HG02884 (cell line): ENCODE data around the gene PAWR.
"Not testable (repeated sequence)": the region's sequence is repeated elsewhere in the genome, so short reads cannot be mapped to it uniquely, and the experiment has no call there.

Experiments used
- ATAC-seq: cut with Tn5 transposase; IDR thresholded peaks from one replicate; pipeline ENCODE4 v1.9.1; 2021; ENCODE audit warnings: mild to moderate bottlenecking, moderate library complexity; ENCODE audit not compliant: unreplicated experiment

The PAWR gene

DNA sequence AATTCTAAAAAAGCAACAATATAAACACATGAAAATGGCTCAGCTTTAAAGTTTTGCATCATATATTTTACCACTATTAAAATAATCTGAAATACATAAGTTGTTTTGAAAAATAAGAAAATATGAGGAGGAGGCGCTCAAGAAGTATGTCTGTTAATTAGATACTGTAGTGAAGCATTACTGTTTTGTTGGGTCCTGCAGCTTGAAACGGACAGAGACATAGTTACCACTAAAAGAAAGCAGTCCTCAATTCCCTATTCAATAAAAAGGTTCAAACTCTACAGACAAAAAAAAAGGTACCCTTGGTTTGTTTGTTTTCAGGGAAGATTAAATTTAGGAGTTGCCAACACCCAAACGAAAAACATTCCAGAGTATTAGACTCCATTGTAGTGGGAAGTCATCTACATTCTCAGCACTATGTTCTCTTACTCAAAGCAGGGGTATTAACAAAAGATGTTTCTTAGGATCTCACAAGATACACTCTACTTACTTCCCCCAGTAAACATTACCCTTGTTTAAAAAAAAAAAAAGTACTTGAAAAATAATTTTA lies 3.0 kb downstream of the PAWR start:
- no peak for ATAC-seq

GRCh38 chr12:79686171-79686570 lies 4.6 kb downstream of the PAWR start:
- ATAC-seq, result no peak

DNA sequence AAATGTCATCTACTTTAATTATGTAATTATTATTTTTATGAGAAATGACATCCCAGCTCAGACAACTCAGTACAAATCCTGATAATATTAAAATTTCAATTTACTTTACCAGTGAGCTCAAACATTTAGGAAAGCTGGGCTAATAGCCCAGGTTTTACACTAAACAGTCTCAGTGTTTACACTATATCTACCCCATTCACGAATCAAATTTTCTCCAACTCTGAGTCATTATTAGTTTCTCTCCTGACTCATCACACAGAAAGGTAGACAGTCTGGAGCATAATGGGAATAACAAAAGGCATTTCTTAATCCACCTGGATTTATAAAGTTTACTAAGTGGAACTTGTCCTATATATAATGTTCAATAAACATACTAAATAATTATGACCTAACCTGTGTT lies 5.7 kb downstream of the PAWR start:
- no peak for ATAC-seq

DNA sequence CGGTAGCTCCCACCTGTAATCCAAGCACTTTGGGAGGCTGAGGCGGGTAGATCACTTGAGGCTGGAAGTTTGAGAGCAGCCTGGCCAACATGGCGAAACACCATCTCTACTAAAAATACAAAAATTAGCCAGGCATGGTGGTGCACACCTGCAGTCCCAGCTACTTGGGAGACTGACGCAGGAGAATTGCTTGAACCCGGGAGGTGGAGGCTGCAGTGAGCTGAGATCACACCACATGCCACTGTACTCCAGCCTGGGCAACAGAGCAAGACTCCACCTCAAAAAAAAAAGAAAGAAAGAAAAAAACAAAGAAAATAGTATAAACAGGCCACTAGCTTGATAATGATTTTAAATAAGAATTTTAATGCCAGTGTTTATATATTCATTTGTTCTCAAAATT lies 6.4 kb downstream of the PAWR start:
- ATAC-seq, result not testable (repeated sequence)

GRCh38 chr12:79682593-79682992 lies 8.2 kb downstream of the PAWR start:
- ATAC-seq, result no peak

DNA sequence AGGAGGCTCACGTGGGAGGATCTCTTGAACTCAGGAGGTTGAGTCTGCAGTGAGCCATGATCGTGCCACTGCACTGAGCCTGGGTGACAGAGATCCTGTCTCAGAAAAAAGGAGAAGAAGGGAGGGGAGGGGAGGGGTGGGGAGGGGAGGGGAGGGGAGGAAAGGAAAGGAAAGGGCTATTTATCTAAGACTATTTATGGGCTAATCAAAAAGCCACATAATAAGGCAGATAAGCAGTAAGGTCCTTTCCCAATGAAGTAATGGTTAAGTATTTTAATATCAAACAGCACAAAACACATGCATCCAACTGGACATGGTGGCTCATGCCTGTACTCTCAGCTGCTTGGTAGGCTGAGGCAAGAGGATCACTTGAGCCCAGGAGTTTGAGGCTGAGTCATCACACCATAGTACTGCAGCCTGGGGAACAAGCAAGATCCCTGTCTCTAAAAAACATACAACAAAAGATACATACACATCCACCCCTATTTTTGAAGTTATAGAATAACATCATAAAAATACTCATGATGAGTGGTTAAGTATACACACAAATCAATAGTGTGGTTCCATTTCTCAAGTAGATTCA lies 9.7 kb downstream of the PAWR start:
- ATAC-seq, result no peak

DNA sequence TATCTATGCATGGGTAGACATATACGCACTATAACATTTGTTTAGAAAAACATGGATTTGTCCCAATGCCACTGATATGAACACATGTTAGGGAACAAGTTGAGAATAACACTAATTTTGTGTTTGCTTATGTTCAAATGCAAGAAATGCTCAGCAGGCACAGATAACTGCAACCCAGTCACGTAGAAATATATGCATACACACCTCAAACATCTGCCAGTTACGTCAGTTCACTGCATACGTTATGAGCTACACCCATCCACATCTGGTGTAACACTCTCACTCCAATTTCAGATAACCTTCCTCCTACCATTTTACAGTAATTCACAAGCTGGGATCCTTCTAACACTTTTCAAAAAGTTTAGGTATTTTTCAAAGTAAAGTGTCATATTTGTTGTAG lies 10.7 kb downstream of the PAWR start:
- no peak for ATAC-seq

- no peak for ATAC-seq
Observed at GRCh38 chr12:79678306-79678705, 12.5 kb downstream of the PAWR start.

DNA sequence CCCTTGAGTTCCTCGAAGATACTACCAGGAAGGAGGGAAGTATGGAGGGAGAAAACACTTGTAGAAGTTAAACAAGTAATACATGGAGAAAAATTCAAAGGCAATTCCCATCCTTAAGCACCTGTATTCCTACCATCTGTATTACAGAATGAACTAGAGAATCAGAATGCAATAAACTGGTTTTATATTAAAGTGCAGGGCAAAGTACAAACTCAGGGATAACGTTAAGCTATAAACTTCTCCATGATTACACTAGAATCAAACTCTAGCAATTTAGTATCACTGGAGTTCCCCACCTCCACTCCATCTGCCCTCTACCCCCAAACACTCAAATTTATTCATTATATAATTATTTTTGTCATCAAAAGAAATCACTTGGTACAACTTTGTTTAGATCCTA lies 13.1 kb downstream of the PAWR start:
- ATAC-seq, result no peak

DNA sequence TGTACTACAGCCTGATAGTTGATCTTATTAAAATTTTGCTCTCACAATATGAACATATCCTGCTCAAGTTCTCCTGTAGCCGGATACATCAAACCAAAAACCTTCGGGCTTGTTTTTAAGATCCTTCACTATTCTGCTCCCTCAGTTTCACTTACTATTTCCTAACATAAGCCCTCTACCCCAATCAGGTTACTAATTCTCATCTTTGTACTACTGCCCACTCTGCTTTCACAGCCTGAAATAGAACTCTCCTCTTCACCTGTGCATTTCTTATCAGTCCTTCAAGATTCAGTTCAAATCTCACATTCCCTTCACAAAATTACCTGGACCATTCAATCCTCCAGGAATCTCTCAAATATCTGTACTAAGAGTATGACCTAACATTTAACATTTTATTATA lies 14.2 kb downstream of the PAWR start:
- ATAC-seq, result no peak

- no peak for ATAC-seq
Observed at GRCh38 chr12:79674629-79675028, 16.1 kb downstream of the PAWR start.

DNA sequence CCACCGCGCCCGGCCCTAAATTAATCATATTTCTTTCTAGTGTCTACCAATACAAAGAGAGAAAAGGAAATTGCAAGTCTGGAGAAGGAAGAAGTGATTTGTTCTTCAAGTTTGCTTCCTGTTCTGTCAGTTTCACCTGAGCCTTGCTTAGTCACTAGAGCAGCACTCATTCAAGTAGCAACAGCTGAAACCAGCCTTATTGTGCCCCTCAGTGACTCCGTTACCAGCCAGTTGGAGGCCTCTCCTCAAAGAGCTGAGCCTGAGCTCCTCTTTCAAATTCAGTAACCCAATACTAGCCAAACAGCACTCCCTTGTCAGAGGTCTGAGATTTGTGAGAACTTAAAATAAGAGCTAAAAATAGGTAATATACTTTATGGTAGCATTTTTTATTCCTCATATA lies 17.4 kb downstream of the PAWR start:
- no peak for ATAC-seq

GRCh38 chr12:79668113-79668512 lies 22.7 kb downstream of the PAWR start:
- ATAC-seq, result no peak

- ATAC-seq, result no peak
Observed at GRCh38 chr12:79665212-79665887, 25.4 kb downstream of the PAWR start.

DNA sequence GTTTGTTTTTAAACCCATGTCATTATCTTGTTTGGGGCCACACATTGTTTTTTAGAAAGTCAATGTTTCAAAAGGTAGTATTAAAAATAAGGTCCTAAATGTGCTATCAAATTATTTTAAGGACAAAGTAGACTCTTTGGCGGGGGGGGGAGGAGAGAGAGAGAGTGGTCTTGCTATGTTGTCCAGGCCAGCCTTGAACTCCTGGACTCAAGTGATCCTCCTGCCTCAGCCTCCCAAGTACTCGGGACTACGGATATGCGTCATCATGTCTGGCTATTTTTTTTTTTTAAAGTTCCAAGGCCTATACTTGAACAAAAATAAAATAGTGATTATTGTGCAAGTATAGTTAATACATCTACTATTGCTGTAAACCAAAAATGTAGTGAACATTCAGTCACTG lies 26.2 kb downstream of the PAWR start:
- no peak for ATAC-seq

GRCh38 chr12:79662046-79662811 lies 28.5 kb downstream of the PAWR start:
- ATAC-seq, result no peak

DNA sequence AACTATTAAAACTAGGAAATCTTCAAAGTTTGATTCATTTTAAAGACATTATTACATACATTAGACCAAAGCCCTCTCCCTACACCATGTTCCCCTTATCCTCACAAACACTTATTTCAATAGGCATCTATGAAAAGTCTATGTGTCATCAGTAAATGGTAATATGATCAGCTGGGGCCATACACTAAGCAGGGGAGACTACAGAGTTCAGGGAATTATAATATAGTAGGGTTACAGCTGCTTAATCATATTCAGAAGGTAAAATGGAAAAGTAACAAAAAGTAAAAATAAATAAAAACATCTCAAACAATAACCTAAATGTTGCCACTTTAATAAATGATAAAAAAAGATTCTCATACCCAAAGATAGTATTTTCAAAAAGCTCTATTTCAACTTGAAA lies 29.1 kb downstream of the PAWR start:
- ATAC-seq, result no peak

DNA sequence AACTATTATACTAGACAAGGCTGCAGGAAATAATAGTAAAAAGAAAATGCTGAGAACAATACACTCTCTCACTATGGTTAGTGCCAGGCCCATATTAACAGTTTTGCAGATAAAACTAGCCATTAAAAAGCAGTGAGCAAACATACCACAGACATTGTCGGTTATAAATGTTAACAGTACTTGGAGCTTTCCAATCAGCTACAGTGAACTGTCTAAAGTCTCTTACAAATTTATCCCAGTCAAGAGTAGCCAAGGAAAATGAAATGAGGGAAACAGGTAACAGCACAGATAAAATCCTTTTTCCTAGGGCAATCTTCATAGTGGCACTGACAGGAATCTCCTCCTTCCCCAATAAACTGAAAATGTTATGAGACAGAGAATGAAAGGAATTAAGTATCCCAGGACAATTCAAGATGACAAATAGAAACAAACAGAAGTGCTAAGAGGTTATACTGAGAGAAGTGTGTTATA lies 30.8 kb downstream of the PAWR start:
- no peak for ATAC-seq

GRCh38 chr12:79658221-79658620 lies 32.5 kb downstream of the PAWR start:
- ATAC-seq, result no peak

DNA sequence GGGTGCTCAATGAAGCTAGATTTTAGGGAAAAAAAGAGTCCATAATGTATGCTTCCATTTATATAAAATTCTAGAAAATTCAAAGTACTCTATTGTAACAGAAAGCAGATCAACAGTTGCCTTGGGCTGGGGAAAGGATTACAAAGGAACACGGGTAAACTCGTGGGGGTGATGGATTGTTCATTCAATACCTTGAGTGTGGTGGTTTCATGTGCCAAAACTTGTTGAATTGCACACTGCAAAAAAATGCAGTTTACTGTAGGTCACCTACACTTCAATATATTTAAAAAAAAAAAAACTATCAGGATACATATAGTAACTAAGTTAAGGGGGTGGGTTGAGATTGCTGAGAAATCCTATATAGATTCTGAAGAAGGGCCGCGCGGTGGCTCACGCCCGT lies 33.6 kb downstream of the PAWR start:
- no peak for ATAC-seq

DNA sequence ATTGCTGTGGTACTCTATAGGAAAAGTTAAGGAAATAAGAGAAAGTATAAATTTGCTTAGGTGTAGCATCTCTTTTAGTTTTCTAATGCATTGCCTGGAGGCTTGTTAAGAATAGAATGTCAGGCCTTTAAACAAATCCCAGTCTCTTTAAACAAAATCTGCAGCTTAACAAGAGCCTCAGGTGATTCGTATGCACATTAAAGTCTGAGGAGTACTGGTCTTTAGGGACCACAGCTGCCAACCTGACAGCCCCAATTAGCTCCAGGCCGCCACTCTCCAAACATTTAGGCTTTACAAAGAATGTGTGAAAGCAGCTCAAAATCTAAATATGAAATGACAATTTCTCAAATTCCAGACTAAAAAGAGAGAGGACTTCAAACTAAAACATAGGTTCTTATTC lies 35.7 kb downstream of the PAWR start:
- ATAC-seq, result no peak

DNA sequence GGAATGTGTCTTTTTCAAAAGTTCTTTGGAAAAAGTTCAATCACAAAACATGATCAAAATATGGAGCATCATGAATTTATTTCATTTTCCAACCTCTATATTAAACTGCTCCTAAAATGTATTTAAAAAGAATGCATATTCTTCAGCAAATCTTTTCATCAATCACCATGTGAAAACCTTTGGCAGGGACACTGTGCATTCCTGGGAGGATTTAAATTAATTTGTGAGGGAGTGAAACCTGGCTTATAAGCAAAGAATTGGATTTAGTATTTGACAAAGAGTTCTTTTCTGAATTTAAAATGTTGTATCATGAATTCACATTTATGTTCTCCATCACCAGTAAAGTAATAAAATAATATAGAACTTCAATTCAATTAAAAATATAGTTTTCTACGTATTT lies 38.2 kb downstream of the PAWR start:
- ATAC-seq, result no peak
